NCI-H128 (cell line): ENCODE results near the gene GSG1L2.

Experiments
- DNase-seq: peaks from one replicate; lab custom pipeline; 2025; ENCODE audit not compliant: unreplicated experiment; lab: John Stamatoyannopoulos, UW

GSG1L2 gene

GRCh38 chr17:9825641-9826150 lies 3.8 kb upstream of the GSG1L2 start, which contains the start of gene GLP2R:
Gene GLP2R, plus strand, starts transcription at chr17:9825924. Its CDS starts 140 bp downstream, at chr17:9826064.
- no peak for DNase-seq

GRCh38 chr17:9824797-9825338 lies 3.0 kb upstream of the GSG1L2 start:
- no peak for DNase-seq

GRCh38 chr17:9824094-9824493 lies 2.2 kb upstream of the GSG1L2 start:
- no peak for DNase-seq

- no peak for DNase-seq
These were observed 1.4 kb downstream of the GSG1L2 start for GRCh38 chr17:9820448-9820847.

GRCh38 chr17:9818760-9819159 lies 3.1 kb downstream of the GSG1L2 start:
- no peak for DNase-seq

- DNase-seq = no peak
These were observed 4.8 kb downstream of the GSG1L2 start for GRCh38 chr17:9817086-9817485.

- no peak for DNase-seq
These were observed 5.4 kb downstream of the GSG1L2 start for GRCh38 chr17:9816472-9816871.

- no peak for DNase-seq
These were observed 7.4 kb downstream of the GSG1L2 start for GRCh38 chr17:9814337-9814945.

GRCh38 chr17:9813166-9813565 lies 8.7 kb downstream of the GSG1L2 start:
- no peak for DNase-seq

GRCh38 chr17:9811537-9811936 lies 10.3 kb downstream of the GSG1L2 start:
- no peak for DNase-seq

- no peak for DNase-seq
These were observed 10.8 kb downstream of the GSG1L2 start for GRCh38 chr17:9811086-9811485.

GRCh38 chr17:9810100-9810949 lies 11.6 kb downstream of the GSG1L2 start:
- DNase-seq = no peak

GRCh38 chr17:9809409-9809808 lies 12.5 kb downstream of the GSG1L2 start:
- DNase-seq = no peak

- no peak for DNase-seq
These were observed 15.2 kb downstream of the GSG1L2 start for GRCh38 chr17:9806699-9807098.

- DNase-seq = no peak
These were observed 16.1 kb downstream of the GSG1L2 start for GRCh38 chr17:9805769-9806168.

GRCh38 chr17:9802697-9803096 lies 19.2 kb downstream of the GSG1L2 start:
- no peak for DNase-seq

- no peak for DNase-seq
These were observed 19.6 kb downstream of the GSG1L2 start for GRCh38 chr17:9802294-9802693.

- no peak for DNase-seq
These were observed 20.4 kb downstream of the GSG1L2 start for GRCh38 chr17:9801505-9801904.

GRCh38 chr17:9798724-9799123 lies 23.2 kb downstream of the GSG1L2 start:
- DNase-seq = no peak

GRCh38 chr17:9798008-9798407 lies 23.9 kb downstream of the GSG1L2 start:
- no peak for DNase-seq

- DNase-seq = no peak
These were observed 29.6 kb downstream of the GSG1L2 start for GRCh38 chr17:9792181-9792840.
